ENCODE measurements around the gene C10orf90.

GRCh38 chr10:126400641-126401040 lies 269.9 kb downstream of the C10orf90 start:
- no peak for TF ChIP-seq POLR2A (IDR thresholded peaks at IDR 0.05)
- no peak for TF ChIP-seq EP300 (IDR thresholded peaks at IDR 0.05)
- no peak for TF ChIP-seq CTCF (IDR thresholded peaks at IDR 0.05)

All from ovary (tissue), 3 donors.